Activated naive CD8-positive, alpha-beta T cell treated with anti-CD3 and anti-CD28 coated beads, Interleukin-2, amount 50 U/mL, for 16 hours (primary cell): Measurements from ENCODE around the gene P2RX1.

Experiments used
- DNase-seq: peaks from one replicate; pipeline ENCODE4 v3.0.0-alpha.2; 2020; ENCODE audit warnings: low read depth, low spot score

Gene P2RX1

GRCh38 chr17:3905017-3905520 is 11.2 kb downstream of the P2RX1 start:
- DNase-seq: no peak

DNA sequence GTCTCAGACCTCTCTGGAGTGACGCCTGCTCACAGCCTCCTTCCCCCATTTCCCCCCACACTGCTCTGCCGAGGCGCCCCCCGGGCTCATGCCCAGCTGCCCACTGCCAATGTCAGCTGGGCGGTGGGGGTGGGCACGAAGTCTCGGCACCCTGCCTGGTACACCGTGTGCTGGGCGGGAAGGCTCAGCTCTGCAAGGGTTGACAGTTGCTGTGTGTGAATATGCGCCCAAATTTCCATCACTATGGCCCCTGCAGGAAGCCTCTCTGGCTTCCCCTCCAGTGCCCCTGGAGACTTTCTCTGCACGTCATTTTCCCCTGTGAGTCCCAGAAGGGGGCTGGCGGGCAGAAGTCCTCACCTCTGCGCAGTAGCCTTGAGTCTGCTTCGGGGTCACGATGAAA is 11.8 kb downstream of the P2RX1 start:
- DNase-seq: no peak

GRCh38 chr17:3903881-3904290 is 12.4 kb downstream of the P2RX1 start:
- no peak for DNase-seq

DNA sequence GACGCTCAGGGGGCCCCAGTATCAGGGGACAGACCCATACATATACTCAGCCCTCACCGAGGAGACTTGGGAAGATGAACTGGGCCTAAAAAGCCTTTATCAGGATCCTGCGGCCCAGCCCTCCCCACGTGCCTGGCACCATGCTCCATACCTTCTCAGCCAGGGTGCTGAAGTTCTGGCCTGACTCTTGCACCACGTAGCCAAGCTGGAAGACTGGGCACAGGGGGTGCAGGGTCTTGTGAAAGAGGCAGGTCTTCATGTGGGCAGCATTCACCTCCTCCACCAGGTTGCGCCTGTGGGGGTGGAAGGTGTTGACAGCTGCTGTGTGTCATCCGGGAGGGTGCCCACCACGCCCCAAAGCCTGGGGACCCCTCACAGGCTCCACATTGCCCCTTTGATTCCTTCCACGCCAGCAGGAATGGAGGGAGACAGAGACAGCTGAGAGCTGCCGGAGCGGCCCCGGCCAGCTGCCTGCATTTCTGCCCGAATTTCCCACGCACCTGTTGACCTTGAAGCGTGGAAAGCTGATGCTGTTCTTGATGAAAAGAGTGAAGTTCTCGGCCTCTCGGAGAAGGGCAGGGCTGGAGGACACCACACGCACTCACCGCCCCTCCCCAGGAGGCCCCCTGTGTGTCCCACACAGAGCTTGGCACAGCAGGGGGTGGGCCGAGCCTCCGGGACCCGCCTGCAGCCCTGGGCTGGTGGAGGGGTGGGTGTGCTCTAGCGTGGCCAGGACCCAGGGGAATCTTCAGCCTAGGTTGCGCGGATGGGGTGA is 13.0 kb downstream of the P2RX1 start:
- no peak for DNase-seq

DNA sequence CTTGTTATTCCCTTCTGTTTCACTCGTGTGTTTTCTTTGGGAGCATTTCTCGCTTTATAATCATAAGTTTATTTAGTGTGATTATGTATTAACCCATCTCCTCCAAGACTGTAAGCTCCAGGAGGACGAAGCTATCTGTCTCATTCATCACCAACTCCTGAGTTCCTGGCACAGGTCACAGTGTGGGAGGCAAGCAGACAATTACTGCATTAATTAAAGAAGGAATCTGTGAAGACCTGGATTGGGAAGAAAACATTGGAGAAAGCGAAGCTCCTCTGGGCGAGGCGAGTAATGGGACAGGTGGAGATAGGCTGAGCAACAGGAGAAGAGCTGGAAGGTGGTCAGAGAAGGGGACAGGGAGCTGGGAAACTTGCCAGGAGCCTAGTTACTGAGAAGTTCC is 15.6 kb downstream of the P2RX1 start:
- no peak for DNase-seq

GRCh38 chr17:3897731-3898130 is 18.5 kb downstream of the P2RX1 start:
- DNase-seq: no peak

- no peak for DNase-seq
Observed at GRCh38 chr17:3896968-3897235, 19.4 kb downstream of the P2RX1 start.

GRCh38 chr17:3896108-3896967 is 19.9 kb downstream of the P2RX1 start:
- DNase-seq: no peak

DNA sequence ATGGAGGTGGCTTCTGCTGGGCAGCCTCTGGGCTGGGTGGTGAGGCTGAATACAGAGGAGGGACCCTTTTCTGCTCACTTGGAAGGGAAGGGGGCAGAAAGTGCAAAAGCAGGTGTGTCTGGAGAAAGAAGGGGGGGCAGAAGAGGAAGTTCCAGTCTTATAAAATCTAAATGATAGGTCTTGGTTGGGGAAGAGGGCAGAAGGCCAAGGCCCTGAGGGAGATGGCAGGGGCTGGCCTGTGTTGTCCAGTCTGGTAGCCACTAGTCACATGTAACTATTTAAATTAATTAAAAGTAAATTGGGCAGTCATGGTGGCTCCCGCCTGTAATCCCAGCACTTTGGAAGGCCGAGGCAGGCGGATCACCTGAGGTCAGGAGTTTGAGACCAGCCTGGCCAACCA is 20.9 kb downstream of the P2RX1 start:
- DNase-seq: no peak

GRCh38 chr17:3894911-3895343 is 21.3 kb downstream of the P2RX1 start:
- DNase-seq: no peak

GRCh38 chr17:3894188-3894587 is 22.1 kb downstream of the P2RX1 start:
- no peak for DNase-seq

DNA sequence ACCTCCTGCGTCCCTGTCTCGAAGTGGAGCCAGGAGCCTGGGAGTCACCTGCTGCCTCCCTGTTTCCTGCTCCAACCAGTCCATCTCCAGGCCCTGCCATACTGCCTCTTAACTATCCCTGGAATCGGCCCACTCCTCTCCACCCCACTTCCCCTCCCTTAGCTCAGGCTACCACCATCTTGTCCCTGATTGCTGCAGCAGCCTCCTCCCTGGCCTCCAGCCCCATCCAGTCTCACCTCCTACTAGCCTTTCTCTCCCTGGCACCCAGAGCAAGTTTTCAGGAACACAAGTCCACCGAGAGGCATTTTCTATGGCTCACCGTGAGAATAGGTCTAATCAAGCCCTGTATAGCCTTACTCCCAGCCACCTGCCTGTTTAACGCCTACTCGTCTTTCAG is 22.5 kb downstream of the P2RX1 start:
- DNase-seq: no peak

DNA sequence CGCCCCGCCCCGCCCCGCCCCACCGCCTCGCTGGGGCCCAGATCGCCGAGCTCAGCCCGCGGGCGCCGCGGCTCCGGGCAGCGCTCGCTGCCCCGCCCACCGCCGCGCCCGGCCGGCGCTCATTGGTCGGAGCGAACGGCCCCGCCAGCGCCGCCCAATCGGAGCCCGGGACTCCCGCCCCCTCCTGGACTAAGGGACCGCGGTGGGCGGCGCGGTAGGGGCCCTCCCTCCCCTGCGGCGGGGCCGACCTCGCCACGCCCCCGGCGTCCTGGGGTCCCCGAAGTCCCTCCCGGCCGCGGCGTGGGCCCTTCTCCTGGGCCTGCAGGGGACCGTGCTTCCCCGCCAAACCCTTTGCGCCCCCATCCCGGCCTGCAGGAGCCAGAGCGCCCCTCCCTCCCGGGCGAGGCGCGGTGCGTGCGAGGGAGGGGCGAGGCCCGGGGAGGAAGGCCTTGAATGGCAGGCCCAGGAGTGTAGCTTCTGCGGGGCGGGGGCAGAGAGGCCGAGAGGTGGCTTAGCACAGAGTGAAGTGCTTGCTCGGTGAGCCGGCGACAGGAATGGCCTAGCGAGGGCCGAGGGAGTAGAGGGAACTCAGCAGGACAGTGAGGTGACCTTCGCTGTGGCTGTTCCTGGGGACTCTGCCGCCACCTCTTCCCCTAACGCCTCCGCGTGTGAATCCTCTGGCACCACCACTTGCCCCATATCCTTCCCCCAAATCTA is 23.1 kb downstream of the P2RX1 start, which contains the start of gene CAMKK1:
TSS of gene CAMKK1 (minus strand) at position 51 of the 717 bp plus-strand sequence. CDS start 7,366 bp downstream, outside the sequence.
- peak; percentile 75 for DNase-seq

DNA sequence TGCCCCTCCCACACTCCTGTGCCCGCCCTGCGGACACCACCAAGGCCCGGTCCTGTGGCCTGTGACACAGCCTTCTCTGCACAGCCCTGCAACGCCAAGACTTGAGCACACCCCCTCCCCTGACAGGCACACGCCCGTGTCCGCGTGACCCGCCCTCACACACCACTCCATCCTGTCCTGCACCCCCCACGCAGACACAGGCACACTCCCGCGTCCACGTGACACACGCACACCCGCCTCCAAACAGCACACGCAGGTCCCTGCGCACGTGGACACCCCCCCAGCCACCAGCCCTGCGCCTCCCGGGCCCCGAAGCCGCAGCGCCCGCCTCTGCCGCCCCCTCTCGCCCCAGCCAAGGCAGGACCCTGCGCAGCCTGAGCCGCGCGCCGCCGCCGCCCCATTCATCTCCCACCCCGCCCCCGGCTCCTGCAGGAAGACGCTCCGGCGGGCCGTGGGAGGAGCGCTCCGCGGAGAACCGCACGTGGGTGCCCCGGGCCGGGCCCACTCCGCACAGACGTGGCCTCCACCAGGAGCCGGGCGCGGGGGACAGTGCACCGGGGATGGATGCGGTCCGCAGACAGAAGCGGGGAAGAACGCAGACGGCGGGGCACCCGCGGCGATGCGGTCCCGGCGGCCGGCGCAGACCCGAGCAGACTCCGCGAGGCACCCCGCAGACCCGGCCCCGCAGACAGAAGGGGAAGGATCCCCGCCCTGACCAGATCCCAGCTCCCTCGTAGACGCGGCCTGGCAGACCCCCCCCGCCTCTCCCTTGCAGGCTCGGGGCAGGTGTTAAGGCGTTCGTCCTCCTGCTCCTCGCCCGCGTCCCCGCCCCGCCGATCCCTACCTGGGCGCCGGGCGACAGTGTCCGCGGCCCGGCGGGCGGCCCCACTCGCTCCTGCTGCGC is 23.9 kb downstream of the P2RX1 start:
- DNase-seq: peak; percentile 35

DNA sequence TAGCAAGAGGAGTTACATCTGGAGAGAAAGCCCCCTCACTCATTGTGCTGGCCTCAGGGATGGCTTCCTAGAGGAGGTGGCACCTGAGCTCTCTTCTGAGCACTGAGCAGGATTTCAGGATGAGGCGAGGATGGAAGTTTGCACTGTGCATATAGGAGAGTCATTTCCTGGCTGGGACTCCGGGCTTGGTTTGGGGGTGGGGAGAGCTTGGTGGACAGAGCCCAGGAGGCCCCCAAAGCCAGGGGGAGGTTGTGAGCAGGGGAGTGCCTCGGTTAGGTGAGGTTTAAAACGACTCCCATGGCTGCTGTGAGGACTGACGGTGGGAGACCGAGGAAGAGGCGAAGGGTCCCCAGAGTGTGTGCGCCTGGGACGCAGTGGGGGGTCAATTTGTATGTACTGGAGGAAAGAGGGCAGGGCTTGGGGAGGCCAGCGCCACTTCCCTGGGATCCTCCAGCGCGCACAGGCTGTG is 24.6 kb downstream of the P2RX1 start:
- DNase-seq: no peak

DNA sequence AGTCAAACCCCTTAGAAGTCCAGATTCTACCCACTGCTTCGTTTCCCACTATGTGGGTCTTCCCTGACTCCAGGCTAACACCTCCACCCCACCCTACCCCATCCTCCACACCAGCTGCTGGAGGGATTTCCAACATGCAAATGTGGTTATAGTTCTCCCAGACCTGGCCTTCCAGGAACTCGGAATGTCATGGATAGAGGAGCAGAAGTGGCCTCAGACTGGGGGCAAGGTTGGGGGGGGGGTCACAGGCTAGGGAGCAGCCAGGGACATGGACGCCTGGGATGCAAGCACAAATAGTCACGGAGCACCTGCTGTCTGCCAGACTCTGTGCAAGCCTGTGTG is 25.4 kb downstream of the P2RX1 start:
- no peak for DNase-seq

GRCh38 chr17:3890082-3890877 is 26.0 kb downstream of the P2RX1 start:
- DNase-seq: no peak

DNA sequence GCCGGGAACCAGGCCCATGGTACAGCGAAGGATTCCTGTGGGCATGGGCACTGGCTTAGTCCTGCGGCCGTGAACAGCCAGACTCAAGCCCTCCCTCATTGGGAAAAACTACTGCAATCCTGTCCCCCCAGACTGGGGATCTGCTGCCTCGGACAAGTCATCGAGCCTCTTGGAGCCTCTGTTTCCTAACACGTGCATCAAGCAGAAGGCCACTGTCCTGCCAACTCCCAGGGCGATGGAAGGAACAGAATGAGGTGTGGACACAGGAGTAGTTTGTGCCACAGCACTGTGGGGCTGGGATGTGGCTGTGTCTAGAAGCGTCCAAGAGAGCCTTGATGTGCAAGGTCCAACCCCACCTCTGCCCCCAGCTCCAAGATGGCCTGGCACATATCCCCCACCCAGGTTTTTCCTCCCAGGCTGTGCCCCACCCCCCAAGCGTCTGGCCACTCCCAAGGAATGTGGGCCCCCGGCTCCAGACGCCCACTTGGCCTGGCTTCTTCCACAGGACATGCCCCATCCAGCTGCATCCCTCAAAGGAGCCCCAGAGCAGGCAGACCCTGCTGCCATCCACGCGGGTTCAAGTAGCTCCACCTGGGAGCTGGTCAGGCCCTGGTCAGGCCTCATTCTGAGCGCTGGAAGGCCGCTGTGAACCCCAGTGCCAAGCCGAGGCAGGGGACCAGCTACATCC is 26.8 kb downstream of the P2RX1 start:
- no peak for DNase-seq

- no peak for DNase-seq
Observed at GRCh38 chr17:3888343-3889171, 27.7 kb downstream of the P2RX1 start.
